ENCODE results near the gene STX11.

- TF ChIP-seq POLR2AphosphoS5 (IDR thresholded peaks at IDR 0.05; ENCODE audit: low read depth, low read length), result no peak
- TF ChIP-seq ZNF713 (CRISPR knock-in tag; IDR thresholded peaks at IDR 0.05), result no peak
- no peak for TF ChIP-seq ZBTB10 (CRISPR knock-in tag; IDR thresholded peaks at IDR 0.05; ENCODE audit: borderline replicate concordance)
- TF ChIP-seq ZBTB33 (CRISPR knock-in tag; IDR thresholded peaks at IDR 0.05), result no peak
These were observed 11.7 kb downstream of the STX11 start for GRCh38 chr6:144161975-144162374.

Measured in HepG2 (cell line).